Measurements from ENCODE around the gene RAD52.

Gene RAD52

GRCh38 chr12:913919-914698, 35.4 kb downstream of the RAD52 start:
- DNase-seq (ENCODE audit: low read depth in 2 of 2): no peak

- no peak for DNase-seq (ENCODE audit: low read depth in 2 of 2)
These were observed 36.8 kb downstream of the RAD52 start for GRCh38 chr12:912466-913235.

- DNase-seq (ENCODE audit: low read depth in 2 of 2): no peak
These were observed 38.2 kb downstream of the RAD52 start for GRCh38 chr12:911191-911826.

GRCh38 chr12:910416-910815, 39.1 kb downstream of the RAD52 start:
- no peak for DNase-seq (ENCODE audit: low read depth in 2 of 2)

GRCh38 chr12:909861-910260, 39.6 kb downstream of the RAD52 start:
- DNase-seq (ENCODE audit: low read depth in 2 of 2): no peak

GRCh38 chr12:907413-908185, 41.9 kb downstream of the RAD52 start:
- DNase-seq (ENCODE audit: low read depth in 2 of 2): no peak

GRCh38 chr12:906062-906585, 43.4 kb downstream of the RAD52 start:
- no peak for DNase-seq (ENCODE audit: low read depth in 2 of 2)

- DNase-seq (ENCODE audit: low read depth in 2 of 2): no peak
These were observed 44.0 kb downstream of the RAD52 start for GRCh38 chr12:905261-906031.

- no peak for DNase-seq (ENCODE audit: low read depth in 2 of 2)
These were observed 45.5 kb downstream of the RAD52 start for GRCh38 chr12:904010-904414.

GRCh38 chr12:903055-903454, 46.4 kb downstream of the RAD52 start:
- no peak for DNase-seq (ENCODE audit: low read depth in 2 of 2)

- no peak for DNase-seq (ENCODE audit: low read depth in 2 of 2)
These were observed 46.9 kb downstream of the RAD52 start for GRCh38 chr12:902581-902980.

- DNase-seq (ENCODE audit: low read depth in 2 of 2): no peak
These were observed 52.1 kb downstream of the RAD52 start for GRCh38 chr12:897386-897785.

GRCh38 chr12:896031-896430, 53.5 kb downstream of the RAD52 start:
- no peak for DNase-seq (ENCODE audit: low read depth in 2 of 2)

GRCh38 chr12:894226-894625, 55.3 kb downstream of the RAD52 start:
- DNase-seq (ENCODE audit: low read depth in 2 of 2): no peak

GRCh38 chr12:886206-886605, 63.3 kb downstream of the RAD52 start:
- DNase-seq (ENCODE audit: low read depth in 2 of 2): no peak

GRCh38 chr12:885701-886100, 63.8 kb downstream of the RAD52 start:
- DNase-seq (ENCODE audit: low read depth in 2 of 2): no peak

- no peak for DNase-seq (ENCODE audit: low read depth in 2 of 2)
These were observed 64.6 kb downstream of the RAD52 start for GRCh38 chr12:884746-885414.

- DNase-seq (ENCODE audit: low read depth in 2 of 2): no peak
These were observed 68.8 kb downstream of the RAD52 start for GRCh38 chr12:880656-881055.

- DNase-seq (ENCODE audit: low read depth in 2 of 2): no peak
These were observed 69.9 kb downstream of the RAD52 start for GRCh38 chr12:879641-880040.

- no peak for DNase-seq (ENCODE audit: low read depth in 2 of 2)
These were observed 75.5 kb downstream of the RAD52 start for GRCh38 chr12:873954-874353.

Measured in stimulated activated CD4-positive, alpha-beta T cell treated with anti-CD3 and anti-CD28 coated beads, Interleukin-1b, Interleukin-23, amount 100 ng/mL, for 1 hour (primary cell).